Natural killer cell (primary cell): ENCODE results near the gene RHOG. TPM values are rescaled to one million over a fixed set of nuclear protein-coding genes. Genes with fewer than 3 reads are reported as not detected.
A peak's percentile ranks its signal among the peaks of the same experiment; 100 is the strongest.

Experiments used
- ATAC-seq, 3 donors: fragments of 150-1000 bp in 2 of 3; fragments of 200-7000 bp in 1 of 3; cut with Tn5 transposase; 1 replicate in 1 of 3; 2 replicates in 2 of 3; pipeline ENCODE4 v1.10.0; 2021; ENCODE audit warnings: mild to moderate bottlenecking in 2 of 3, moderate library complexity in 2 of 3
- DNase-seq, 2 donors: peaks; one replicate each; pipeline versions ENCODE4 v3.0.0 to v3.0.0-alpha.2; 2013 to 2021; ENCODE audit warnings: mixed read lengths in 1 of 2
- H3K27ac ChIP-seq: one replicate; pipeline ENCODE4 v1.5.1; 2013; ENCODE audit warnings: mild to moderate bottlenecking, low read length
- H3K27me3 ChIP-seq: one replicate; pipeline ENCODE4 v1.6.1; 2013; ENCODE audit warnings: low read length; ENCODE audit not compliant: control insufficient read depth, insufficient read depth
- H3K36me3 ChIP-seq: one replicate; pipeline ENCODE4 v1.6.1; 2013; ENCODE audit warnings: low read length; ENCODE audit not compliant: control insufficient read depth, insufficient read depth
- H3K4me1 ChIP-seq: one replicate; pipeline ENCODE4 v1.6.1; 2013; ENCODE audit warnings: low read length; ENCODE audit not compliant: control insufficient read depth, insufficient read depth
- H3K4me3 ChIP-seq: one replicate; pipeline ENCODE4 v1.5.1; 2013; ENCODE audit warnings: low read length
- H3K9me3 ChIP-seq: one replicate; pipeline ENCODE4 v1.6.1; 2013; ENCODE audit warnings: low read length; ENCODE audit not compliant: control insufficient read depth, insufficient read depth
- H3K27ac Mint-ChIP-seq, 2 donors: one replicate each; pipeline ENCODE4 v1.8.0; 2022; ENCODE audit warnings: mild to moderate bottlenecking in 2 of 2, mixed read lengths in 2 of 2, moderate library complexity in 1 of 2
- H3K27me3 Mint-ChIP-seq, 2 donors: one replicate each; pipeline ENCODE4 v1.8.0; 2022; ENCODE audit warnings: low read depth in 2 of 2, mixed read lengths in 2 of 2
- H3K36me3 Mint-ChIP-seq: one replicate; pipeline ENCODE4 v1.8.0; 2022; ENCODE audit warnings: mixed read lengths
- H3K4me1 Mint-ChIP-seq, 2 donors: one replicate each; pipeline ENCODE4 v1.8.0; 2022; ENCODE audit warnings: mixed read lengths in 2 of 2
- H3K4me3 Mint-ChIP-seq: one replicate; pipeline ENCODE4 v1.8.0; 2022; ENCODE audit warnings: mild to moderate bottlenecking, moderate library complexity, mixed read lengths
- H3K9me3 Mint-ChIP-seq, 2 donors: one replicate each; pipeline ENCODE4 v1.8.0; 2022; ENCODE audit warnings: mixed read lengths in 2 of 2
- WGBS: methylation state at CpG from one replicate; pipeline ENCODE4 v1.1.7; 2013; ENCODE audit warnings: missing lambda C conversion rate; ENCODE audit not compliant: insufficient coverage; 5-methylcytosine and 5-hydroxymethylcytosine counted together
- intact Hi-C: fragments of 100-400 bp; cut with micrococcal nuclease; formaldehyde crosslinking; loops from one replicate; pipeline ENCODE4 v1.14.2; 2022
- total RNA-seq, 4 donors: library from RNA; stranded (reverse); fragments of 120-200 nt in 1 of 4; gene quantifications; one replicate each; pipeline versions ENCODE4 v1.2.3 to v1.2.4, GENCODE V29; 2013 to 2022
- TF ChIP-seq, protein P1 (sequence below): fragments of 200-600 bp; IDR thresholded peaks from one replicate; pipeline ENCODE4 v1.8.0; 2022; ENCODE audit warnings: antibody characterized with exemption

The RHOG gene
- total RNA-seq, 3 donors from 2014 or later (not counting 1 experiment from before 2014, with no cell fraction given): 114 to 145 (median 137) TPM

DNA sequence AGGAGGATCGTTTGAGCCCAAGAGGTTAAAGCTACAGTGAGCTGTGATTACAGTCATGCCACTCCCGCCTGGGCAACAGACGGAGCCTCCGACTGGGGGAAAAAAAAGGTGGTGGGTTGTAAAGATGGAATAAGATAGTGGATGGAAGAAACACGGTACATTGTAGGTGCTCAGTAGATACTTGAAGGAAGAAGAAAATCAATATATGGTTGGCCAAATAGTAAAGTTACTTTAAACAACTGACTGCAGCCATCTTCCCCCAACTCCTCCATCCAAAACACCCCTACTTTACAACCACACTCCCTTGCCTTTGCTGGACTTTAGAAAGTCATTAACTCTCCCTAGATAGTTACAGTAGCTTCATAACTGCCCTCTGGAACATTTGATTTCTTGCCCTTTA is 40.9 kb downstream of the RHOG start:
- H3K27ac ChIP-seq: no peak overlapping the region
- no peaks in the 10 kb centered on the region for H3K36me3 ChIP-seq
- peaks cover 22% of the 10 kb centered on the region for H3K4me1 ChIP-seq
- 97% methylated on average over 4 of the region's 5 CpGs for WGBS
- H3K9me3 ChIP-seq: no peaks in the 10 kb centered on the region
- H3K4me3 ChIP-seq: no peak overlapping the region
- intact Hi-C loops: loop anchor here (10.0 kb wide), 1 partner anchor 45 kb away; no protein-coding TSS in a partner anchor
- peak overlapping the region; percentile 18 for H3K4me3 Mint-ChIP-seq
- peaks cover 0 to 3% of the 10 kb centered on the region in 2 donors for H3K9me3 Mint-ChIP-seq
- TF ChIP-seq, protein P1, sequence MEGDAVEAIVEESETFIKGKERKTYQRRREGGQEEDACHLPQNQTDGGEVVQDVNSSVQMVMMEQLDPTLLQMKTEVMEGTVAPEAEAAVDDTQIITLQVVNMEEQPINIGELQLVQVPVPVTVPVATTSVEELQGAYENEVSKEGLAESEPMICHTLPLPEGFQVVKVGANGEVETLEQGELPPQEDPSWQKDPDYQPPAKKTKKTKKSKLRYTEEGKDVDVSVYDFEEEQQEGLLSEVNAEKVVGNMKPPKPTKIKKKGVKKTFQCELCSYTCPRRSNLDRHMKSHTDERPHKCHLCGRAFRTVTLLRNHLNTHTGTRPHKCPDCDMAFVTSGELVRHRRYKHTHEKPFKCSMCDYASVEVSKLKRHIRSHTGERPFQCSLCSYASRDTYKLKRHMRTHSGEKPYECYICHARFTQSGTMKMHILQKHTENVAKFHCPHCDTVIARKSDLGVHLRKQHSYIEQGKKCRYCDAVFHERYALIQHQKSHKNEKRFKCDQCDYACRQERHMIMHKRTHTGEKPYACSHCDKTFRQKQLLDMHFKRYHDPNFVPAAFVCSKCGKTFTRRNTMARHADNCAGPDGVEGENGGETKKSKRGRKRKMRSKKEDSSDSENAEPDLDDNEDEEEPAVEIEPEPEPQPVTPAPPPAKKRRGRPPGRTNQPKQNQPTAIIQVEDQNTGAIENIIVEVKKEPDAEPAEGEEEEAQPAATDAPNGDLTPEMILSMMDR: no peak
- H3K27ac Mint-ChIP-seq: peak overlapping the region in 1 of 2 donors; percentile 97
- peaks cover 29 to 31% of the 10 kb centered on the region in 2 donors for H3K4me1 Mint-ChIP-seq
- no peaks in the 10 kb centered on the region for H3K27me3 ChIP-seq
- ATAC-seq: no peak
- DNase-seq: no peak
- H3K36me3 Mint-ChIP-seq: no peaks in the 10 kb centered on the region
- H3K27me3 Mint-ChIP-seq: no peaks in the 10 kb centered on the region

GRCh38 chr11:3799143-3799542 is 41.6 kb downstream of the RHOG start:
- no peak for ATAC-seq
- intact Hi-C loops: no loop called here
- Histone ChIP-seq H3K4me3 (no peak overlapping the region), H3K27me3 (no peaks in the 10 kb centered on the region), H3K27ac (no peak overlapping the region), H3K9me3 (no peaks in the 10 kb centered on the region), H3K36me3 (no peaks in the 10 kb centered on the region), H3K4me1 (peaks cover 22% of the 10 kb centered on the region)
- Mint-ChIP-seq H3K4me1 (peaks cover 34 to 37% of the 10 kb centered on the region in 2 donors), H3K4me3 (peak overlapping the region; percentile 96), H3K36me3 (no peaks in the 10 kb centered on the region), H3K27me3 (no peaks in the 10 kb centered on the region), H3K9me3 (peaks cover 0 to 3% of the 10 kb centered on the region in 2 donors), H3K27ac (peak overlapping the region; percentile 97 to 99)
- TF ChIP-seq, protein P1: no peak
- no peak for DNase-seq
- 97% methylated on average over 8 of the region's 9 CpGs for WGBS

- no peaks in the 10 kb centered on the region for H3K36me3 Mint-ChIP-seq
- TF ChIP-seq, protein P1: no peak
- no peaks in the 10 kb centered on the region for H3K27me3 ChIP-seq
- peaks cover 22% of the 10 kb centered on the region for H3K4me1 ChIP-seq
- peak within 1 kb of the TSS; percentile 97 to 99 for H3K27ac Mint-ChIP-seq
- peaks cover 13% of the 10 kb centered on the region for H3K36me3 ChIP-seq
- intact Hi-C loops: loop anchor here (1.0 kb wide), 2 partner anchors 11 to 44 kb away; partner anchors contain the start of gene PGAP2
- H3K27me3 Mint-ChIP-seq: no peaks in the 10 kb centered on the region
- peak within 1 kb of the TSS; percentile 97 for H3K4me3 ChIP-seq
- peak within 1 kb of the TSS; percentile 99 for H3K27ac ChIP-seq
- H3K9me3 ChIP-seq: no peaks in the 10 kb centered on the region
- WGBS: under 1% methylated on average over 86 of the region's 86 CpGs
- ATAC-seq: peak; percentile 89 to 98 (median 91)
- H3K4me3 Mint-ChIP-seq: peak within 1 kb of the TSS; percentile 96
- peak; percentile 100 for DNase-seq
- H3K4me1 Mint-ChIP-seq: peaks cover 34 to 37% of the 10 kb centered on the region in 2 donors
- H3K9me3 Mint-ChIP-seq: peaks cover 0 to 3% of the 10 kb centered on the region in 2 donors
These were observed 43.2 kb downstream of the RHOG start, which contains the start of gene NUP98 for GRCh38 chr11:3797329-3798090. NUP98 (minus strand) TSS chr11:3797554; CDS start chr11:3782117, 15,437 bp downstream.
